RWPE2 (cell line): ENCODE data around the gene CAMK1.

Source experiments
- ATAC-seq: fragments of 200-7000 bp; cut with Tn5 transposase; 3 replicates; pipeline ENCODE4 v1.9.1; 2021; ENCODE audit warnings: low read depth
- DNase-seq: peaks from one replicate; pipeline ENCODE4 v3.0.0-alpha.2; 2020; ENCODE audit warnings: low spot score
- H3K27ac ChIP-seq: fragments of 450-650 bp; 2 replicates; pipeline ENCODE4 v1.5.1; 2017; ENCODE audit warnings: mild to moderate bottlenecking; ENCODE audit not compliant: poor library complexity, severe bottlenecking
- H3K27me3 ChIP-seq: fragments of 250-450 bp; sonication (Bioruptor Pico); 2 replicates; pipeline ENCODE4 v1.5.1; 2021; ENCODE audit warnings: mild to moderate bottlenecking, moderate library complexity; ENCODE audit not compliant: insufficient read depth, poor library complexity, severe bottlenecking
- H3K36me3 ChIP-seq: fragments of 250-450 bp; sonication (Bioruptor Pico); 2 replicates; pipeline ENCODE4 v1.5.1; 2020; ENCODE audit warnings: low read depth, mild to moderate bottlenecking, moderate library complexity
- H3K4me1 ChIP-seq: fragments of 250-450 bp; sonication (Bioruptor Pico); 2 replicates; pipeline ENCODE4 v1.5.1; 2021; ENCODE audit warnings: mild to moderate bottlenecking, moderate library complexity; ENCODE audit not compliant: insufficient read depth, poor library complexity, severe bottlenecking
- H3K4me3 ChIP-seq: fragments of 250-450 bp; sonication (Bioruptor Pico); 2 replicates; pipeline ENCODE4 v1.5.1; 2021; ENCODE audit warnings: mild to moderate bottlenecking, moderate library complexity; ENCODE audit not compliant: severe bottlenecking
- H3K9me3 ChIP-seq: fragments of 250-450 bp; sonication (Bioruptor Pico); 2 replicates; pipeline ENCODE4 v1.5.1; 2021; ENCODE audit warnings: mild to moderate bottlenecking, moderate library complexity; ENCODE audit not compliant: severe bottlenecking
- TF ChIP-seq, protein P1 (sequence below): fragments of 450-650 bp; IDR thresholded peaks from one replicate; pipeline ENCODE4 v1.5.1; 2017; ENCODE audit warnings: mild to moderate bottlenecking, moderate library complexity; ENCODE audit not compliant: poor library complexity, severe bottlenecking

Gene CAMK1

DNA sequence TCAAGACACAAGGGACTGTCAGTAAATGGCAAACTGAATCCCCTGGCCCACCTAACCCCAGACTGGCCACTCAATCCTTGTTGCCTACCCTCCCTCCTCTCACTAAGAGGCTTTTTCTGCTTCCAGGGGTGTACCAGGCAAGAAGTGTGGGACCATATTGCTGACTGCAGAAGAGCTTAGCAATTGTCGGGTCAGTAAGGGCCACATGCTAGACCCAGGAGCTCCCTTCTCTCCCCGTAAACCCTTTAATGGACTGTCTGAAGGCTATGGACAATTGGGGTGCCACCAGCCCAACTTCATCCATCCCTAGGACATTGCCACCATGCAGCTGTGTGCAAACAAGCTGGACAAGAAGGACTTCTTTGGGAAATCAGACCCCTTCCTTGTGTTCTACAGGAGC lies 57.3 kb downstream of the CAMK1 start:
- Histone ChIP-seq H3K27me3 (no peaks in the 10 kb centered on the region), H3K4me1 (no peaks in the 10 kb centered on the region), H3K4me3 (no peak overlapping the region), H3K27ac (no peak overlapping the region), H3K9me3 (no peaks in the 10 kb centered on the region), H3K36me3 (no peaks in the 10 kb centered on the region)
- DNase-seq (no peak), ATAC-seq (no peak)
- TF ChIP-seq, protein P1, sequence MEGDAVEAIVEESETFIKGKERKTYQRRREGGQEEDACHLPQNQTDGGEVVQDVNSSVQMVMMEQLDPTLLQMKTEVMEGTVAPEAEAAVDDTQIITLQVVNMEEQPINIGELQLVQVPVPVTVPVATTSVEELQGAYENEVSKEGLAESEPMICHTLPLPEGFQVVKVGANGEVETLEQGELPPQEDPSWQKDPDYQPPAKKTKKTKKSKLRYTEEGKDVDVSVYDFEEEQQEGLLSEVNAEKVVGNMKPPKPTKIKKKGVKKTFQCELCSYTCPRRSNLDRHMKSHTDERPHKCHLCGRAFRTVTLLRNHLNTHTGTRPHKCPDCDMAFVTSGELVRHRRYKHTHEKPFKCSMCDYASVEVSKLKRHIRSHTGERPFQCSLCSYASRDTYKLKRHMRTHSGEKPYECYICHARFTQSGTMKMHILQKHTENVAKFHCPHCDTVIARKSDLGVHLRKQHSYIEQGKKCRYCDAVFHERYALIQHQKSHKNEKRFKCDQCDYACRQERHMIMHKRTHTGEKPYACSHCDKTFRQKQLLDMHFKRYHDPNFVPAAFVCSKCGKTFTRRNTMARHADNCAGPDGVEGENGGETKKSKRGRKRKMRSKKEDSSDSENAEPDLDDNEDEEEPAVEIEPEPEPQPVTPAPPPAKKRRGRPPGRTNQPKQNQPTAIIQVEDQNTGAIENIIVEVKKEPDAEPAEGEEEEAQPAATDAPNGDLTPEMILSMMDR: no peak

DNA sequence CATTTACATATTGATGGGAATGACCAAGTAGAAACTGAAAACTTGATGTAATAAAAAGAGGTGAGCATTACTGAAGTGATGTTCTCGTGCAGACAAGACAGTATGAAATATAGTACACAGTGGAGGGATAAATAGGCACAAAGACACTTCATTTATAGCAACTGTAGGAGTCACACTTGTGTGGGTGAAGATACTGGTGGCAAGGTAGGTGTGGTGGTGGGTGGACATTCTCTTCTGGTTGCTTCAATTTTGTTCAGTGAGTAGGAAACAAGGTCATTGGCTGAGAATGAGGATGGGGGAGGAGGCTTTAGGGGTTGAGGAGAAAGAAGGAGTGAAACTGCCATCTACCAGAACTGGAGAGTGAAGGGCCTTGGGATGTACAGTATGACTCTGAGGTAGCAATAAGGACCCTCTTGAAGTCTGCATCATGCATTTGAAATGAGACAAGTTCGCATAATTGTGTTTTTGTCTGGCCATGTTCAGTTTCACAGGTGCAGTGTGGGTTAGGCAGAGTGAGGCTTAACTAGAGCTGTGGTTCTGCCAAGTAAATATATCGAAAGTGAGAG lies 59.5 kb downstream of the CAMK1 start:
- Histone ChIP-seq H3K36me3 (no peaks in the 10 kb centered on the region), H3K27ac (no peak overlapping the region), H3K27me3 (no peaks in the 10 kb centered on the region), H3K4me1 (no peaks in the 10 kb centered on the region), H3K4me3 (no peak overlapping the region), H3K9me3 (no peaks in the 10 kb centered on the region)
- DNase-seq: no peak
- no peak for ATAC-seq
- TF ChIP-seq, protein P1: no peak
